NCI-H1436 (cell line): ENCODE results near the gene RC3H1.
"Not testable (repeated sequence)": the region's sequence is repeated elsewhere in the genome, so short reads cannot be mapped to it uniquely, and the experiment has no call there.

Experiments used
- DNase-seq: peaks from one replicate; lab custom pipeline; 2025; lab: John Stamatoyannopoulos, UW

The RC3H1 gene

GRCh38 chr1:174028495-174028894 is 6.3 kb upstream of the RC3H1 start:
- DNase-seq = no peak

GRCh38 chr1:174023440-174023839 is 1.3 kb upstream of the RC3H1 start:
- no peak for DNase-seq

GRCh38 chr1:174022976-174023277 is 770 bp upstream of the RC3H1 start:
- DNase-seq = no peak

GRCh38 chr1:174021591-174022079 is 522 bp downstream of the RC3H1 start:
- peak; percentile 27 for DNase-seq

GRCh38 chr1:174018565-174018964 is 3.6 kb downstream of the RC3H1 start:
- no peak for DNase-seq

GRCh38 chr1:174017231-174017970 is 4.8 kb downstream of the RC3H1 start:
- DNase-seq = no peak

GRCh38 chr1:174013864-174014418 is 8.2 kb downstream of the RC3H1 start:
- no peak for DNase-seq

GRCh38 chr1:174008979-174009378 is 13.2 kb downstream of the RC3H1 start:
- no peak for DNase-seq

GRCh38 chr1:174008269-174008668 is 13.9 kb downstream of the RC3H1 start:
- no peak for DNase-seq

- DNase-seq = no peak
Observed at GRCh38 chr1:174007851-174008250, 14.3 kb downstream of the RC3H1 start.

GRCh38 chr1:174005032-174005431 is 17.1 kb downstream of the RC3H1 start:
- DNase-seq = peak; percentile 84

GRCh38 chr1:174003867-174004266 is 18.3 kb downstream of the RC3H1 start:
- DNase-seq = no peak

GRCh38 chr1:174001573-174001972 is 20.6 kb downstream of the RC3H1 start:
- DNase-seq = no peak

- DNase-seq = no peak
Observed at GRCh38 chr1:174000371-174000770, 21.8 kb downstream of the RC3H1 start.

GRCh38 chr1:173997791-173998190 is 24.4 kb downstream of the RC3H1 start:
- no peak for DNase-seq

GRCh38 chr1:173996995-173997394 is 25.2 kb downstream of the RC3H1 start:
- DNase-seq = no peak

- no peak for DNase-seq
Observed at GRCh38 chr1:173995475-173995874, 26.7 kb downstream of the RC3H1 start.

- not testable (repeated sequence) for DNase-seq
Observed at GRCh38 chr1:173993948-173994347, 28.2 kb downstream of the RC3H1 start.

- no peak for DNase-seq
Observed at GRCh38 chr1:173988068-173988467, 34.1 kb downstream of the RC3H1 start.

GRCh38 chr1:173986951-173987350 is 35.2 kb downstream of the RC3H1 start:
- no peak for DNase-seq

GRCh38 chr1:173970252-173970651 is 51.9 kb downstream of the RC3H1 start:
- no peak for DNase-seq

- DNase-seq = not testable (repeated sequence)
Observed at GRCh38 chr1:173965896-173966295, 56.3 kb downstream of the RC3H1 start.

- no peak for DNase-seq
Observed at GRCh38 chr1:173963477-173963876, 58.7 kb downstream of the RC3H1 start.

- DNase-seq = no peak
Observed at GRCh38 chr1:173960625-173961024, 61.5 kb downstream of the RC3H1 start.
